HTERT RPE-1 (cell line): Measurements from ENCODE around the gene RXRA.

Experiments used
- in situ Hi-C: fragments of 300-500 bp; cut with MboI; formaldehyde crosslinking; loops from 4 replicates; pipeline ENCODE4 v1.14.3; 2020; ENCODE audit warnings: low sequenced_read_pairs

The RXRA gene

GRCh38 chr9:134460206-134460605, 134.0 kb downstream of the RXRA start:
- in situ Hi-C loops: no loop called here

DNA sequence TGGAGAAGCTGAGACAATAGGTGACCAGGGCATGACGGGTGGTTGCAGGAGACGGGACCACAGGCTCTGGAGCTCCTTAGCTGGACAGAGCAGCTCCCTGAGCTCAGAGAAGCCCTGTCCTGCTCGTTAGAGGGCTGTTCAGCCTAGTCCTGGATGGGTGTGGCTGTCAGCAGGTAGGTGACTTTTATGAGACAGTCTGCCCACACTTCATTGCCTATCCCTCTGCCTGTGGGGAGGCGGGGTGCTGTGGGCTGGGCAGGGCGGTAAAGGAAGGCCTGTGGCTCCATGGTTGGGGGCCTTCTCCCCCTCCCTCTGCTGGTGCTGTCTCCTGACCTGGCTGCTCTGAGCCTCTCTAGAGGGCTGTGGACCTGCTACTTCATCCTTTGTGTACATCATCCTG, 134.6 kb downstream of the RXRA start:
- in situ Hi-C loops: no loop called here

DNA sequence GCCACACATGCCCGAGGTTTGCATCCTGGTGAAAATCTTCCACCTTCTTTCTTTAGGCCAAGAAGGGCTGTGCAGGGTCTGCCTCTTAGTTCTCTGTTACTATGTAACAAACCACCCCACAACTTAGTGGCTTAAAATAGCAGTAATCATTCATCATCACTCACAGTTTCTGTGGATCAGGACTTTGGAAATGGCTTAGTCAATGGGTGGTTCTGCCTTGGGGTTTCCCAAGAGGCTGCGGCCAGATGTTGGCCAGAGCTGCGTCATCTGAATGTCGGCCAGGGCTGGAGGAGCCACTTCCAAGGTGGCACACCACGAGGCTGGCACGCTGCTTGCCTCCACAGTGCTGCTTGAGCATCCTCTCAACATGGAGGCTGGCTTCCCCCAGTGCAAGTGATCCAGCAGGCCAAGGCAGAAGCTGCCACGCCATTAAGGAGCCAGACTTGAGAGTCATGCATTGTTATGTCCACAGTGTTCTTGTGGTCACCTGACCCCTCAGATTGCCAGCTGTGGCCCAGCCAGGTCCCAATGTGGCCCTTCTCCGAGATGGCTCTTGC, 135.2 kb downstream of the RXRA start:
- in situ Hi-C loops: no loop called here

GRCh38 chr9:134462318-134462717, 136.1 kb downstream of the RXRA start:
- in situ Hi-C loops: no loop called here

- in situ Hi-C loops: no loop called here
These were observed 137.0 kb downstream of the RXRA start for GRCh38 chr9:134463280-134463679.

DNA sequence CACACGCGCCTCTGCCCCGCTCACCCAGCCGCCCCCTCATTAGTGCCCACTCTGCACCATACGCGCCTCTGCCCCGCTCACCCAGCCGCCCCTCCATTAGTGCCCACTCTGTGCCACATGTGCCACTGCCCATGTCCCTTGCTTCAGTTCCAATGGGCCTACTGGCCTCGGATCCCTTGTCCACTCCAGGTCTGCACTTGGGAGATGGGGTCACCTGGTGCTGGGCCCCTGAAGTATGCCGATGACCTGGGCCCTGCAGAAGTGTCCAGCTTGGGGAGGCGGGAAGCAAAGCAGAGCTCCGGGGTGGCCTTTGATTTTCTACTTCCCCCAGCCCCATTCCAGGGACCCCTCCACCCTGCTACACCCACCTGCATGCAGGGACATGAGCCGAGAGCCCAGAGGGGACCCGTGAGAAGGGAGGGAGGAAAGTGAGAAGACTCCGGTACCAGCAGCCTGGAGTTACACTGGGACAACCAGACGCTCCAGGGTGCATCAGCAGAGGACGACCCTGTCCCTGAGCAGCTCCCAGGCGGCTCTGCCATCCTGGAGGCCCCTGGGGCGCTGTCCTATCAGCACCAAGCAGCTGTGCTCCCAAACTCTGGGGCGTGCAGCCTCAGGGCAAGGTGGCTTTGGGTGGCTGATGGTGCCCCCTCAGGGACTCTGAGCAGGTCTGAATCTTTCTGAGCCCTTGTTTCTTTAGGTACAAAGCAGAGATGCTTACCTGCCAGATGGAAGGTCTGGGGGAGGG, 140.8 kb downstream of the RXRA start:
- in situ Hi-C loops: no loop called here

DNA sequence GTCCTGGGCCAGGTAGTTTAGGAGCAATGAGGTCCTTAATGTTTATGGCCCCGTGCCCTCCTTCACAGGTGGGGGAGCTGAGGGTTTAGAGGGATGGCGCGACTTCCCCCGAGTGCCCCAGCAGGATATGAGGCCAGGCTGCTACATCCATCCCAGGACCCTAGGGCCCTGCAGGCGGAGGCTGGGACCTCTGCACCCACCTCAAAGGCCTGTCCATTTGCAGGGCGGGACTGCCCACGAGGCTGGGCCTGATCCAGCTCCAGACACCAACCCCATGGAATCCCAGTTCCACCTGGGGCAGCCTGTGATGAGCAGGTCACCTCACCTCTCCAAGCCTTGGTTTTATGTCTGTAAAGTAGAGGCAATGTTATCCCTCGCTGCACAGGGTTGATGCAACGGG, 142.1 kb downstream of the RXRA start:
- in situ Hi-C loops: no loop called here

DNA sequence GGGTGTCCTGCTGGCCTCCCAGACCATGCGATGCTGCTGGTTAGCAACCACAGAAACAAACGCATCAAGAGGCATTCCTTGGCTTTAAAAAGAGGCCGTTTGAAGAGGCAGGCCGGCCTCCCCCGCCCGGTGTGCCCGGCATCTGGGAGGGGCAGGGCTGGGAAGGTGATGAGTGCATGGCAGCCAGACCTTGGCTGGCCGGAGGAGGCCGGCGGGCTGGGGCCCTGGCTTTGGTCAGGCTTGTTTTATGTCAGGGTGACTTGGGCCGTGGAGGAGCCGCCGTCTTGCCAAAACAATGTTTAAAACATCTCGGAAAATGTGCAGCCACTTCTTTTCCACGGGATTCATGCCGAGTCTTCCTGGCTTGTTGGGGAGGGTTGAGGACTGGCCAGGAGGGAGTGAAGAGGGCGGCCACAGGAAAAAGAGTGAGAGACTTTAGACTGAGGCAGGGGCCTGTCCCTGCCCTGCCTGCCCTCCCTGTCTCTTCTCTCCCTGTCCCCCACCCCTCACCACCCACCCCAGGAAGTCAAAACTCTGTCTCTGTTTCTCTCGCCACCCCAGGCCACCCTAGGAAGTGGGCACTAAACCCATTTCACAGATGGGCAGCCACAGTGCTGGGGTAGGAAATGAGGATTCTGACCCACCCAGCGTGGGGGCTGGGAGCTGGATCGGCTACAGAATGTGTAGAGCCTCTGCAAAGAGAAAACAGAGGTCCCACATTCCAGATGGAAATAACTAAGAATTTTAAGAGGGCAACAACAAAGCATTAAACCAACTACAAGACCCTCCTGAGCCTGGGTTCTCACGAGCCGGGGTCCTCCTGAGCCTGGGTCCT, 143.0 kb downstream of the RXRA start:
- in situ Hi-C loops: no loop called here

- in situ Hi-C loops: no loop called here
These were observed 146.0 kb downstream of the RXRA start for GRCh38 chr9:134472256-134472655.

GRCh38 chr9:134473141-134474054, 147.1 kb downstream of the RXRA start:
- in situ Hi-C loops: no loop called here

GRCh38 chr9:134474055-134474370, 147.8 kb downstream of the RXRA start:
- in situ Hi-C loops: no loop called here

DNA sequence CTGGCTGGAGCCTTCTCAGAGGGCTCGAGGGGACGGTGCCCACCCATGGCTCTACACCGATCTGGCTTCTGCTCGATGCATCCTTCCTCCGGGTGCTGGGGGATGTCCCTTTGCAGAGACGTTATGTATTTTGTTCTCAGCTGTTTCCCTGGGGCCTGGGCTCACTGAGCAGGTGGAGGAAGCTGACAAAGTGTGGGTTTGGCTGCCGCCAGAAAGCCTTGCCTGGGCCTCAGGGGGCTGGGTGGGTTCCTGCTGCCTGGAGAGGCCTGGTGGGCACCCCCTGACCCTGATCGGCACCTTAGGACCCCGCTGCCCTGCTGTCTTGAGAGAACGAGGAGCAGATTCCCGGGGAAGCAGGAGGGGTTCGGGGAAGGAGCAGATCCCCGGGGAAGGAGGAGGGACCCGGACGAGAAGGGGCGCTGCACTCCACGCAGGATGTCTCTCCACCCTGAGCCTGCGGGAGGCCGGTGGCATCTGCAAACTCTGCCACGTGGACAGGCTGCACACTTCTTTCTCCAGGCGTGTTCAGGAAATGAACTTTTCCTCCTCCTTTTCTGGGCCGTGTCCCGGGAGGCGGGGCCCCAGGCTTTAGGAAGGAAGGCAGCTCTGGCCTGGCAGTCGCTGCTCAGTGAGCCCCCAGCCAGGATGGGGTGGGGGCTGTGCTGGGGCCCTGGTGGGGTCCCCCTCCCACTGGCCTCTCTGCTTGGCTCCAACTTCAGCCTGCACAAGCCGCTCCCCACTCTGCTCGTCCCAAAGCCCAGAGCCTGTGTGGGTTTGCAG, 148.9 kb downstream of the RXRA start:
- in situ Hi-C loops: no loop called here

DNA sequence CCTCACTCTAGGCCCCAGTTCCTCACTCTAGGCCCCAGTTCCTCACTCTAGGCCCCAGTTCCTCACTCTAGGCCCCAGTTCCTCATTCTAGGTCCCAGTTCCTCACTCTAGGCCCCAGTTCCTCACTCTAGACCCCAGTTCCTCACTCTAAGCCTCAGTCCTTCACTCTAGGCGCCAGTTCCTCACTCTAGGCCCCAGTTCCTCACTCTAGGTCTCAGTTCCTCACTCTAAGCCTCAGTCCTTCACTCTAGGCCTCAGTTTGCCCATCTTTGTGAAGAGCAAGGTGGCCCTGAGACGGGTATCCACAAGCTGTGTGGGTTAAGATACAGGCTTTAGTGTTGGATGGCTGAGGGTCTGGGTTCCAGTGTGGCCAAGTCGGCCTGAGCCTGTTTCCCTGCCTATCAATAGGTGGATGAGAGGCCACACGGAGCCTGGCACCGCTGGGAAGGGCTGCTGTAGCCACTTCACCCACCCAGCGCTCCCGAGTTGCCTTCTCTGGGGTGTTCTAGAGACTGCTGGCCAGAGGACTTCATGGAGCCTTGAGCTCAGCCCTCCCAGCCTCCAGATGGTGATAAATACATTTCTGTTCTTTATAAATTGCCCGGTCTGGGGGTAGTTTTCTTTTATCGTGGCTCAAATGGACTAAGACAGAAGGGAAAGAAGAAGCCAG, 150.2 kb downstream of the RXRA start:
- in situ Hi-C loops: no loop called here

DNA sequence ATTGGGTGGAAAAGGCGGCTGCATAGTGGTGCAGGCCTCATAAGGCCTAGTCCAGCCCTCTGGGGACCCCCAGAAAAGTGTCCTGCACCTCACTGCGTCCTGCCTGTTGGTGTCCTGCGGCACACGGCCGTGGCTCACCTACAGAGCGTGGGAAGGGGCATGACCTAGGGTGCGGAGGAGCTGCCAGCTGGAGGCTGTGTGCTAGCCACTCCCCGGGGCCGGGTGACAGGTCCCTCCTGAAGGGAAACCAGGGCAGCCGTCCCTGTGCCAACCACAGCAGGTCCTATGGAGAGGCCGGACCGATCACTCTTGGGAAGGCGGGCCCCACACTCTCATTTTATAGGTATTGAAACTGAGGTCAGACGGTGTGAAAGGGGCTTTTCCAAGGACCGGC, 150.7 kb downstream of the RXRA start:
- in situ Hi-C loops: no loop called here

GRCh38 chr9:134477342-134477925, 151.2 kb downstream of the RXRA start:
- in situ Hi-C loops: no loop called here

GRCh38 chr9:134477927-134478326, 151.7 kb downstream of the RXRA start:
- in situ Hi-C loops: no loop called here

- in situ Hi-C loops: no loop called here
These were observed 155.5 kb downstream of the RXRA start for GRCh38 chr9:134481762-134482161.

DNA sequence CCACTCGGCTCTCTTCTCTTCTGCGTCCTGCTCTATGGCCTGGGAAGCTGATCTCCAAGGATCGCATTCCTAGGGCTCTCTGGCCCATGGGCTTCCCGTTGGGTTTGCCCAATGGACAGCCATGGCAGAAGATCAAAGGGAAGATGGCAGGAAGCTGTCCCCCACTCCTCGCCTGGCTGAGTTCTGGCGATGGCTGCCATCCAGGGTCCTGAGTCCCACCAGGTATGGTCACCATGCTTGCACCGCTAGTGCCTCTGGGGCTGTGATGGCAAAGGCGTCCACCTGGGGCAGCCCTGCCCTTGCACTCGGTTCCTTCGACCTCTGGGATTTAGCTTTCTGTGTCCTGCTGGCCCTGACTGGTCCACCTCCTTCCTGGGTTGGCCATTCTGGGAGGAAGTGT, 156.0 kb downstream of the RXRA start:
- in situ Hi-C loops: no loop called here

DNA sequence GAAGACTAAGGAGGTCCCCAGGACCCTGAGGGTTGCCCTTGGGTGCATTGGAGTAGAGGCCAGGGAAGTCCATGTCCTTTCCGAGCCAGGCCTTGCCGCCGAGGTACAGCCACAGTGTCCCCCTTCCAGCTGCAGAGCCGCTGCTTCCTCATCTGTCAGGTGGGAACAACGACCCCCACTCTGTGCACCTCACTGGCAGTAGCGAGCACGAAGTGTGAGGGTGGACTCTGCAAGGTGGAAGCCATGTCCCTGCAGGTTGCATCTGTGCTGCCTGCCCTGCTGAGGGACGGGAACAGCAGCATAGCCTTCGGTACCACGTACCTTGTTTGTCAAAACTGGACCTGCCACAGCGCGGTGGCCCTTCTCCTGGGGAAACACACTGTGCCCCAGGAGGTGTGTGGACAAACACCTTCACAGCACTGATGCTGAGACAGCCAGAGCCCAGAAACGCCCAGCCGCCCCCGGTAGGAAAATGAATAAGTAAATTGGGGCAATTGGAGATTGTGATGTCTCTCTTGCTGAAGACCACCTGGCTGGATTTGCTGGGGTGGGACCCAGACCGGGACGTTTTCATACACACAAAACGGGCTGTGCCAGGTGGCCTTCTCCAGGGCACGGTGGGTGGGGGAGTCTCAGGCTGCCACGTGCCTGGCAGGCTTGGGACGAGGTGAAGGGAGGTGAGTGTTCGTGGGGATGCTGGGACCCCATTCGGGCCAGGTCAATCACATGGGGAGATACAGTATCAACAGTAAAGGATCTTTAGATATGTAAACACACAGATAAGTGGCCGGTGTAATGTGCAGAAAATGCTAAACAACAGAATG, 157.3 kb downstream of the RXRA start:
- in situ Hi-C loops: no loop called here
